GM10847 (cell line): ENCODE measurements around the gene PLCG1.

ENCODE experiments used
- POLR2A ChIP-seq: IDR thresholded peaks from 2 replicates; pipeline ENCODE4 v1.6.1; 2011; ENCODE audit not compliant: insufficient read length; ENCODE audit errors: extremely low read depth

PLCG1 gene

DNA sequence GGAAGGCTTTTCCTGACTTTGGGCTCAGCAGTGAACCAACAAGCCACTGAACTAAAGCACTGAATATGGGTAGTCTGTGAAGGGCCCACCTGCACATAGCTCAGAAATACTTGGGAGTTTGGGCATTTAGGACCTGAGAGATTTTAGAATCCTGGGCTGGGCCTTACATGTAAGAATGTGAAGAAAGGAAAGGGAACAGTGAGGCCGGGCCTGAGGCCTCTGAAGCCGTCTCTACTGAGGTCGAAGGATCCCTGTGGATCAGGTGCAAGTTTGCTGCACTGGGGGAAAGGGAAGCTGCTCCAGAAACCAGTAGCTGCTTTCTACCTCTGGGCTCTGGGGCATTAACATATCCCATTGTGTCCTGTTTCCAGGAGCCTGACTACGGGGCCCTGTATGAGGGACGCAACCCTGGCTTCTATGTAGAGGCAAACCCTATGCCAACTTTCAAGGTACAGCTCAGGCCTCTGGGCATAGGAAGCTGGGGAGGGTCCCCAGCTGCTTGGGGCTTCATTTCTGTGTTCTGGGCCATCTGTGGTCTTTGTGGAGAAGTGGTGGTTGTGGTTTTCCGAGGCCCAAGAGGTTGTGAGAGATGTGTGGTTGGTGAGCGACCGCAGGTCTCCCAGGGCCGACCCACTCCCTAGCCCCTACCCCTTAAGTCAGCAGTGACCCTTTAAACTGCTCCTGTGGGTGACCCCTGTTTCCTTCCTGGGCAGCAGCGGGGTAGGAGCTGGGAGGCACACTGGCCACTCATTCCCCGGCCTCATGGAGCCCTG, 30.3 kb downstream of the PLCG1 start:
- no peak for TF ChIP-seq POLR2A

DNA sequence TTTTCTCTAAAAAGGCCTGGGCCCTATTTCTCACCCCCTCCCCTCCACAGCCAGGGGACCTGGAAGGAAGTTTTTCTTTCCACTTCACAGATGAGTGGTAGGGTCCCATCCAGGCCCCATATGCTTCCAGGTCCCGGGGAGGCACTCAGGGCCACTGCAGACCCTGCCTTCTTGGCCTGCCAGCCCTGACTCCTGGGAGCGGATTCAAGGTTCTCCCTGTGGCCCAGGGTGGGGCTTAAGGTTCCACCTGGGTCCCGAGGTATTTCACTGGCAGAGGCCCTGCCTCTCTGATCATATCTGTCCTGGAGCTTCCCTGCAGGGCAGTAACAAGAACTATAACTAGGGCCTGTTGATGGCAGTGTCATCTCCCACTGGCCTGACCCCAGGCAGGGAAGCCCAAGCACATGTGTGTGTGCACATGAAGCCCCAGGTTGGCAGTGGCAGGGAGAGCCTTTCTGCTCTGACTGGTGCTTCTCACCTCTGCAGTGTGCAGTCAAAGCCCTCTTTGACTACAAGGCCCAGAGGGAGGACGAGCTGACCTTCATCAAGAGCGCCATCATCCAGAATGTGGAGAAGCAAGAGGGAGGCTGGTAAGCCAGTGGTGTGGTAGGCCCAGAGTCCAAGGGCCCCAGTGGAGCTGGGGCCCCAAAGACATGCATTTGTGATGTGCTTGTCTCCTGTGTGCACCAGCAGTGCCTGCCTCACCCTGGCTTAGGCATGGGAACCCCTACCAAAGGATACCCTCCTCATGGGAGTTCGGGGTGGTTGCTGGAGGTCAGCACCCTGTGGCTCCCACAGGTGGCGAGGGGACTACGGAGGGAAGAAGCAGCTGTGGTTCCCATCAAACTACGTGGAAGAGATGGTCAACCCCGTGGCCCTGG, 31.2 kb downstream of the PLCG1 start:
- no peak for TF ChIP-seq POLR2A

DNA sequence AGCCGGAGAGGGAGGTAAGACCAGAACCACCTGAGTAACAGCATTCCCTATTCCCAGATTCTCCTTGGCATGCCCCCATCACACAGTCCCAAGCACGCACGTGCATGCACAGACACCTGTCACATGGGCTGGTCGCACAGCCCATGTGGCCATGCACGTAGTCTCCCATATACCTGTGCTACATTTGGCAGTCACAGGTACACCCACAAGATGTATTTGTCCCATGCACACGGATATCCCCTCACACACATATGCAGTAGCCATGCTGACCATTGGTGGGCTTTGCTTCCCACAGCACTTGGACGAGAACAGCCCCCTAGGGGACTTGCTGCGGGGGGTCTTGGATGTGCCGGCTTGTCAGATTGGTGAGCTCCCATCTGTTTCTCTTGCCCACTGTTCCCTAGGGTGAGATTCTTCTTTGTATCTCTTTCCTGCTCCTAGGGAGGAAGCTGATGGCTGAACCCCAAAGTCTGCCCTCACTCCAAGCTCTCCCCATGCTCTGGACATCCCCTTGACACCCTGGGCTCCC, 31.9 kb downstream of the PLCG1 start:
- no peak for TF ChIP-seq POLR2A

DNA sequence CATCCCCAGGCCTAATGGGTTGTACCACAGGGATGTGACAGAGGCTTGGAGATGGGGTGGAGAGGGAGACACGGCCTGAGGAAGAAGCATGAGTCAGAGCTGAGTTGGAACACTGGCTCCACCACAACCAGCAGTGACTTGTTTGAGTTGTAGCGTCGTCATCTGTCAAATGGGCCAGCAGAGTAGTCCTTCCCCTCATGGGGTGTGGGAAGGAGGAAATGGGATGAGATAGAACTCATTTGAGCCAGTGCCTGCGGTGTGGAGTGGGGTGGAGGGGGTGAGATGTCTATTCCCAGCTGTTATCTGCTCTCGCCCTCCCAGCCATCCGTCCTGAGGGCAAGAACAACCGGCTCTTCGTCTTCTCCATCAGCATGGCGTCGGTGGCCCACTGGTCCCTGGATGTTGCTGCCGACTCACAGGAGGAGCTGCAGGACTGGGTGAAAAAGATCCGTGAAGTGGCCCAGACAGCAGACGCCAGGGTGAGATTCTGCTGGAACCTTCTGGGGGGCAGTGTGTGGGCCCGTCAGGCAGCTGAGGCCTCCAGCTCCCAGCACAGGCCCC, 32.5 kb downstream of the PLCG1 start:
- TF ChIP-seq POLR2A = no peak

DNA sequence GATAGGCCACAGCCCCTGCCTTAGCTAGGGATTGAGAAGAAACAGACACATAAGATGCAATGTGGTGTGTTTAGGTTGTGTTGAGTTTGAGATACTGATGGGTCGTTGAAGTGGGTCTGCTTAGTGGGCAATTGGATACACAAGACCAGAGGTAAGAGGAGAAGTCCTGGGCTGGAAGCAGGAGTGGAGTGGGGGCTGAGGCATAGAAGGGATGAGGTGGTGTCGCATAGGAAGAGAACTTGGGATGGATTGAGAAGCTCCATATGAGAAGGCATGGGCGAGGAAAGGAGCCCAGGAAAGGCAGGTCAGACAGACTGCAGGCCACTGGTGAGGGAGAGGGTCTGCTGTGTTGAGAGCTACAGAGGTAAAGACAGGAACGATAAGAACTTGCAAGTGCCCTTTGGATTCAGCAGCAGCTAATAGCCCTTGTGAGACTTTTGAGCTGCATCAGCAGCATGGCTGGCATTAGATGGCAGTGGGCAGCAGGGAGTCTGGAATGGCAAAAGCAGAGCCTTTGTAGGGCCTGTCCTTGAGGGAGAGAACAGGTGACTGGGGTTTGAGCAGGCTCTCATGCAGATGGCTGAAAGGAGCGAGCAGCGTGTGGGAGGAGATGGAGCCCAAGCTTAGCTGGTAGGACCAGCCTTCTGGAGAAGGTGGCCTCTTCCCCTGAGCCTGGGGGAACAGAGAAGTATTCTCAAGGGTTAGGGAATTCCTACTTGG, 33.2 kb downstream of the PLCG1 start:
- no peak for TF ChIP-seq POLR2A

DNA sequence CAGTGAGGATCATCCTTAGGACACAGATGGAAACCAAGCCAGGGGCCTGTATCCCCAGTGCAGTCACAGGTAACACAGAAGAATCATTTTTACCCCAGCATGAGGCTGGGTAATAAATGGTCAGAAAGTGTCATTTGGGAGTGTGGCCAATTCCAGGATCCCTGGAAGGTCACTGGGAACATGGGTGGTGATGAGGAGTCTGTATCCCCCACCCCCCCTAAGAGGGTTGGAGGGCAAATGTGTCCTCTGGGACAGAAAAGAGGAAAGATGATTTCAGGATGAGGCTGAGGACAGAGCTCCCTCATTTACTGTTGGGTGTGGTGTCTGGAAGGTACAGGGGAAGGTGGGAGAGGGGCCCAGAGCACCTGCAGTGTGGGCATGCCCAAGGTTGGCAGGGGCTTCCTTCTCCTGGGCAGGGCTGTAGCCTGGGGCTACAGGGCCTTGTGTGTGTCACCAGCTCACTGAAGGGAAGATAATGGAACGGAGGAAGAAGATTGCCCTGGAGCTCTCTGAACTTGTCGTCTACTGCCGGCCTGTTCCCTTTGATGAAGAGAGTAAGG, 34.5 kb downstream of the PLCG1 start:
- TF ChIP-seq POLR2A = no peak

DNA sequence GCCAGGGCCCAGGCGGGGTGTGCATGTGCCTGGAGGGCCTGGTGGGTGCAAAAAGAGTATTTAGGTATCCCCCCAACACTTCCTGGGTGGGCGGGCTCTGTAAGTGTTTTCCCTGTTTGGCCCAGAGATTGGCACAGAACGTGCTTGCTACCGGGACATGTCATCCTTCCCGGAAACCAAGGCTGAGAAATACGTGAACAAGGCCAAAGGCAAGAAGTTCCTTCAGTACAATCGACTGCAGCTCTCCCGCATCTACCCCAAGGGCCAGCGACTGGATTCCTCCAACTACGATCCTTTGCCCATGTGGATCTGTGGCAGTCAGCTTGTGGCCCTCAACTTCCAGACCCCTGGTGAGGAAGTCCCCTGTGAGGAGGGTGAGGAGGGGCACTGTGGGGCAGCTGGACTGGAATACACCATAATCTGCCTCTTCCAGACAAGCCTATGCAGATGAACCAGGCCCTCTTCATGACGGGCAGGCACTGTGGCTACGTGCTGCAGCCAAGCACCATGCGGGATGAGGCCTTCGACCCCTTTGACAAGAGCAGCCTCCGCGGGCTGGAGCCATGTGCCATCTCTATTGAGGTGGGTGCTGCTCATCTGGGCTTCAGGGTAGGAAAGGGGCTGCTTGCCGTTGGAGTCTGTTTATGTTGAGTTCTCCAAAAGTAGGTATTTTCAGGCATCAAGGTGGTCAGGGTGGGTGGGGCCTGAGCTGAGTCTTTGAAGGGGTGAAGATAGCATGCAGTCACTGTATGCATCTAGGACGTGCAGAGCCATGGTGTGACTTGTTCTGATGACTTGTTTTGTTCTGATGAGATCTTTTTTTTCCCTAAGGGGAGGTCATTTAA, 35.2 kb downstream of the PLCG1 start:
- TF ChIP-seq POLR2A = no peak

DNA sequence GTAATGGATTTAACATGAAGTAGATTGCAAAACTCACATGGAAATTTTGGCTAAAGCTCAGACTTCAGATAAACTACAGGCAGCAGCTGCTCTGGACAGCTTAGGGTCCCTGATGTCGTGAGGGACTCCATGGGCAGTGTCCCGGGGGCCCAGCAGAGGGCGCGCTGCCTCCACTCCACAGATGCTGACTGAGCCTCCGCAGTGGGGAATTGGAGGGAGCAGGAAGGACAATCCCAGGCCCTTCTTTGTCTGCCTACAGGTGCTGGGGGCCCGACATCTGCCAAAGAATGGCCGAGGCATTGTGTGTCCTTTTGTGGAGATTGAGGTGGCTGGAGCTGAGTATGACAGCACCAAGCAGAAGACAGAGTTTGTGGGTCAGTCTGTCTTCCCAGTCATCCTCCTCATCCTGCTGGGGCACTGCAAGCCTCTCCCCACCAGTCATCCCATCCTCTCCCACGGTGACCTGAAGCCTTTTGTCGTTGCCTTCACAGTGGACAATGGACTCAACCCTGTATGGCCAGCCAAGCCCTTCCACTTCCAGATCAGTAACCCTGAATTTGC, 35.9 kb downstream of the PLCG1 start:
- TF ChIP-seq POLR2A = no peak

DNA sequence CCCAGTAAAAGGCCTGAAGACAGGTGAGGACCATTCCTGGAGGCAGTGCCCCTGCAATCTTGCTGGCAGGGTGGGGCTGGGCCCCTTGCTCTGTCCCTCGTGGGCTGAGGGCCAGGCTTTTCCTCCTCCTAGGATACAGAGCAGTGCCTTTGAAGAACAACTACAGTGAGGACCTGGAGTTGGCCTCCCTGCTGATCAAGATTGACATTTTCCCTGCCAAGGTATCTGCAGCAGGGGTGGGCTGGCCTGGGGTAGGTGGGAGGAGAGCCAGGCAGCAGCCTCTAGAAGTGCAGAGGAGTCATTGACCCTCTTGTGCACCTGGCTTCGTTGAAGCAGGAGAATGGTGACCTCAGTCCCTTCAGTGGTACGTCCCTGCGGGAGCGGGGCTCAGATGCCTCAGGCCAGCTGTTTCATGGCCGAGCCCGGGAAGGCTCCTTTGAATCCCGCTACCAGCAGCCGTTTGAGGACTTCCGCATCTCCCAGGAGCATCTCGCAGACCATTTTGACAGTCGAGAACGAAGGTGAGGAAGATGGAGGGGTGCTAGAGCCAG, 36.5 kb downstream of the PLCG1 start:
- no peak for TF ChIP-seq POLR2A

DNA sequence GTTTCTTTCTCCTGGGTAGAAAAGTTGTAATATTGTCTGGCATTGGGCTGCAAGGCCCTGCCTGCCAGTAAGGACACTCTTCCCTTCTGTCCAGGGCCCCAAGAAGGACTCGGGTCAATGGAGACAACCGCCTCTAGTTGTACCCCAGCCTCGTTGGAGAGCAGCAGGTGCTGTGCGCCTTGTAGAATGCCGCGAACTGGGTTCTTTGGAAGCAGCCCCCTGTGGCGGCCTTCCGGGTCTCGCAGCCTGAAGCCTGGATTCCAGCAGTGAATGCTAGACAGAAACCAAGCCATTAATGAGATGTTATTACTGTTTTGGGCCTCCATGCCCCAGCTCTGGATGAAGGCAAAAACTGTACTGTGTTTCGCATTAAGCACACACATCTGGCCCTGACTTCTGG, 37.0 kb downstream of the PLCG1 start:
- TF ChIP-seq POLR2A = no peak

DNA sequence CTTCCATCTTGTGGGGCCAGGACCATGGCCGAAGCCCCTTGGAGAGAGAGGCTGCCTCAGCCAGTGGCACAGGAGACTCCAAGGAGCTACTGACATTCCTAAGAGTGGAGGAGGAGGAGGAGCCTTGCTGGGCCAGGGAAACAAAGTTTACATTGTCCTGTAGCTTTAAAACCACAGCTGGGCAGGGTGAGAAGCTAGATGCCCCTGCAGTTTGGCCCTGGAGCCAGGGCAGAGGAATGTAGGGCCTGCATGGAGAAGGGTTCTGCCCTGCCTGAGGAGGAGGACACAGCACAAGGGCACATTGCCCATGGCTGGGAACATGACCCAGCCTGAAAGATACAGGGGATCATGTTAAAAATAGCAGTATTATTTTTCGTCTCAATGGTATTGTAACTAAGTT, 37.4 kb downstream of the PLCG1 start:
- no peak for TF ChIP-seq POLR2A

DNA sequence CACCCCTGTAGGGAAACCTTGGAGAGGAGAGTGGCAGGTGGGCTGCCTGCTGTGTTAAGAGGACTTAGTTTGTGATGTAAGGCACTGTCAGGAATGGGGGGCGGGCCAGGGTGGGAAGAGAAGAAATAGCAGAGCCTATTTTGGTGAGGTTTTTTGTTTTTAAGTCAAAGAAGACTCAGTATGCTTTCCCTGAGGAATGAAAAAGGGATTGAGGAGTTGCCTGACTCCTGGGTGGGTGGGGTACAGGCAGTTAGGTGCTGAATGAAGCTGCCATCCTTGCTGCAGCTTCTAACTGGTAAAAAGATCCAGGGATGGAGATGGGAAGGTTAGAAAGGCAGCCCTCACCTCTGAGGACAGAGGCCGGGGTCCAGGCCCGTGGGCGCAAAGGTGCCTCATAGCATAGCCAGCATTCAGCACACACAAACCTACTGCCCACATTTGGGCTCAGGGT, 37.9 kb downstream of the PLCG1 start:
- TF ChIP-seq POLR2A = no peak

DNA sequence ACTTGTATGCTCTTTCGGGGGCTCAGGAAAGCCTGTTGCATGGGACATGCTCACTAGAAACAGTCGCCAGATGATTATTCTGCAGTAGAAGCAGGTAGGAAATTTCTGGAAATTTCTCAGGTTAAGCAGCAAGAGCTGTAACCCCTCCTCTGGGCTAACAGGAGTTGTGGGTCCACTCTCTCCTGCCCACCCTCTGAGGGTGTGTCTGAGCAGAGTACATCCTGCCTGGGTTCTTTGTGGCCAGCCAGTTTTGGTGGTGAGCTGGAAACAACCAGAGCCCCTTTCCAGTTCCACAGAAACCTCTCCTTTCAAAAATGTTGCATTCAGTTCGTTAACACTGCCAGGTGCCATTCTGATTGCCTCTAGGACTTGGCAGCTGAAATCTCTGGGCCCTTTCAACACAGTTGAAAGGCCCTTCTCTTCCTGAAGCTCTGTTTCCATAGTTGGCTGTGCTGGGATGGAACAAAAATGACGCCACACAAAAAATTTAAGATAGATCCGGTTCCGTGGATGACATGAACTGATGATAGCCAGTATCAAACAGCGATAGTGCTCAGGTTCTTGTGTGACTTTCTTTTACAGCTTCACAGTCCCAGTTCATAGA, 38.5 kb downstream of the PLCG1 start:
- TF ChIP-seq POLR2A = no peak
